A673 (cell line): ENCODE data around the gene FXYD7. TPM values are rescaled to one million over a fixed set of nuclear protein-coding genes. Genes with fewer than 3 reads are reported as not detected.
A peak's percentile ranks its signal among the peaks of the same experiment; 100 is the strongest.

Source experiments
- BruUV-seq: library from RNA; stranded (reverse); fragments of 400-500 nt; replicated peaks from 2 replicates; lab custom pipeline; 2021; lab: Mats Ljungman, UMichigan
- CTCF ChIA-PET: fragments of 300-600 bp; sonication (Branson Sonifier 250); formaldehyde crosslinking; loops from one replicate; lab custom pipeline; 2022; ENCODE audit warnings: antibody characterized with exemption; lab: Charles Lee
- POLR2A ChIA-PET: fragments of 300-600 bp; sonication (Branson Sonifier 250); formaldehyde crosslinking; loops from one replicate; lab custom pipeline; 2022; ENCODE audit warnings: antibody characterized with exemption; ENCODE audit not compliant: low non-redundant PET; lab: Charles Lee
- DNase-seq: peaks from one replicate; pipeline ENCODE4 v3.0.0-alpha.2; 2015; ENCODE audit warnings: low spot score
- H3K27ac ChIP-seq: fragments of 200-600 bp; sonication (generic); 2 replicates; pipeline ENCODE4 v1.5.1; 2016; ENCODE audit warnings: mixed run types, low read depth, mild to moderate bottlenecking, mixed read lengths, antibody characterized with exemption, low read length; ENCODE audit not compliant: poor library complexity, severe bottlenecking
- H3K27me3 ChIP-seq: fragments of 200-600 bp; sonication (generic); replicated peaks from 2 replicates; pipeline ENCODE4 v1.6.1; 2017; ENCODE audit warnings: mixed run types, low read depth, mild to moderate bottlenecking, mixed read lengths, antibody characterized with exemption, low read length; ENCODE audit not compliant: insufficient read depth, poor library complexity
- H3K36me3 ChIP-seq: fragments of 200-600 bp; sonication (generic); 2 replicates; pipeline ENCODE4 v1.6.1; 2016; ENCODE audit warnings: mixed run types, mild to moderate bottlenecking, mixed read lengths, antibody characterized with exemption, low read length; ENCODE audit not compliant: insufficient read depth, poor library complexity, severe bottlenecking
- H3K4me1 ChIP-seq: fragments of 200-600 bp; sonication (generic); 2 replicates; pipeline ENCODE4 v1.6.1; 2017; ENCODE audit warnings: mixed run types, mild to moderate bottlenecking, mixed read lengths, antibody characterized with exemption, low read length; ENCODE audit not compliant: insufficient read depth, poor library complexity, severe bottlenecking
- H3K4me3 ChIP-seq: fragments of 200-600 bp; sonication (generic); 2 replicates; pipeline ENCODE4 v1.5.1; 2016; ENCODE audit warnings: low read depth, mixed run types, mild to moderate bottlenecking, mixed read lengths, low read length; ENCODE audit not compliant: poor library complexity, severe bottlenecking
- H3K9me3 ChIP-seq: fragments of 200-600 bp; sonication (generic); 2 replicates; pipeline ENCODE4 v1.6.1; 2016; ENCODE audit warnings: mixed run types, low read depth, mild to moderate bottlenecking, mixed read lengths, antibody characterized with exemption, low read length; ENCODE audit not compliant: poor library complexity, severe bottlenecking
- CTCF ChIP-seq: fragments of 300-800, 200-600 bp; sonication (generic); conservative IDR thresholded peaks from 2 replicates; pipeline ENCODE4 v1.5.1; 2017; ENCODE audit warnings: low read depth, mild to moderate bottlenecking, antibody characterized with exemption, low read length, moderate library complexity, mixed read lengths
- EZH2 ChIP-seq: fragments of 200-600 bp; sonication (generic); IDR thresholded peaks from 2 replicates; pipeline ENCODE4 v1.6.1; 2017; ENCODE audit warnings: borderline replicate concordance, low read depth, mild to moderate bottlenecking, mixed read lengths, antibody characterized with exemption, low read length; ENCODE audit not compliant: poor library complexity, severe bottlenecking
- intact Hi-C: fragments of 100-400 bp; cut with micrococcal nuclease; formaldehyde crosslinking; loops from one replicate; pipeline ENCODE4 v1.10.0; 2022; ENCODE audit not compliant: unreplicated experiment
- total RNA-seq: library from RNA; stranded (reverse); gene quantifications from 2 replicates; pipeline ENCODE4 v1.2.3, GENCODE V29; 2021

The FXYD7 gene
- total RNA-seq, 1 experiment from 2014 or later, result 0.56 TPM

GRCh38 chr19:35112995-35113688, 29.9 kb upstream of the FXYD7 start:
- ChIA-PET POLR2A (interaction anchor here (0.6 kb wide), 1 partner anchor 53 kb away, joined by 3 read pairs; no protein-coding TSS in a partner anchor), CTCF (no interaction called here)
- H3K36me3 ChIP-seq, result no peaks in the 10 kb centered on the region
- no peaks in the 10 kb centered on the region for H3K9me3 ChIP-seq
- no TSS peak for BruUV-seq
- TF ChIP-seq EZH2 (no peak), CTCF (no peak)
- no peak for DNase-seq
- intact Hi-C loops, result no loop called here
- H3K4me1 ChIP-seq, result no peaks in the 10 kb centered on the region
- no peaks in the 10 kb centered on the region for H3K27me3 ChIP-seq
- no peak overlapping the region for H3K27ac ChIP-seq
- no peak overlapping the region for H3K4me3 ChIP-seq

GRCh38 chr19:35114353-35115176, 28.5 kb upstream of the FXYD7 start:
- POLR2A ChIA-PET, result no interaction called here
- CTCF ChIA-PET, result interaction anchor here (0.6 to 1.3 kb wide), 3 partner anchors 10 to 27 kb away, joined by 3 to 6 read pairs (median 5); no protein-coding TSS in a partner anchor
- no peaks in the 10 kb centered on the region for H3K36me3 ChIP-seq
- no peaks in the 10 kb centered on the region for H3K27me3 ChIP-seq
- intact Hi-C loops, result loop anchor here (1.0 kb wide), 1 partner anchor 47 kb away; no protein-coding TSS in a partner anchor
- H3K27ac ChIP-seq, result no peak overlapping the region
- H3K4me1 ChIP-seq, result no peaks in the 10 kb centered on the region
- BruUV-seq, result no TSS peak
- TF ChIP-seq EZH2 (no peak), CTCF (peak; percentile 97)
- peak overlapping the region; percentile 35 for H3K4me3 ChIP-seq
- no peaks in the 10 kb centered on the region for H3K9me3 ChIP-seq
- peak; percentile 76 for DNase-seq

- Histone ChIP-seq H3K27me3 (no peaks in the 10 kb centered on the region), H3K4me3 (peak within 1 kb of the TSS; percentile 35), H3K9me3 (no peaks in the 10 kb centered on the region), H3K4me1 (no peaks in the 10 kb centered on the region), H3K27ac (no peak within 1 kb of the TSS), H3K36me3 (no peaks in the 10 kb centered on the region)
- BruUV-seq, result no TSS peak
- intact Hi-C loops, result no loop called here
- TF ChIP-seq EZH2 (no peak), CTCF (no peak)
- ChIA-PET CTCF (interaction anchor here (0.6 to 1.3 kb wide), 3 partner anchors 9 to 26 kb away, joined by 3 to 6 read pairs (median 5); no protein-coding TSS in a partner anchor), POLR2A (no interaction called here)
- no peak for DNase-seq
Measured at GRCh38 chr19:35115177-35115951, 27.7 kb upstream of the FXYD7 start, which contains the start of gene FXYD3. TSS of gene FXYD3 (plus strand) at chr19:35115823. CDS start at chr19:35119377, 3,554 bp downstream.
